Measurements from ENCODE around the gene SHC3. TPM values are rescaled to one million over a fixed set of nuclear protein-coding genes. Genes with fewer than 3 reads are reported as not detected.

The SHC3 gene
- total RNA-seq, 2 experiments from 2014 or later: not detected

DNA sequence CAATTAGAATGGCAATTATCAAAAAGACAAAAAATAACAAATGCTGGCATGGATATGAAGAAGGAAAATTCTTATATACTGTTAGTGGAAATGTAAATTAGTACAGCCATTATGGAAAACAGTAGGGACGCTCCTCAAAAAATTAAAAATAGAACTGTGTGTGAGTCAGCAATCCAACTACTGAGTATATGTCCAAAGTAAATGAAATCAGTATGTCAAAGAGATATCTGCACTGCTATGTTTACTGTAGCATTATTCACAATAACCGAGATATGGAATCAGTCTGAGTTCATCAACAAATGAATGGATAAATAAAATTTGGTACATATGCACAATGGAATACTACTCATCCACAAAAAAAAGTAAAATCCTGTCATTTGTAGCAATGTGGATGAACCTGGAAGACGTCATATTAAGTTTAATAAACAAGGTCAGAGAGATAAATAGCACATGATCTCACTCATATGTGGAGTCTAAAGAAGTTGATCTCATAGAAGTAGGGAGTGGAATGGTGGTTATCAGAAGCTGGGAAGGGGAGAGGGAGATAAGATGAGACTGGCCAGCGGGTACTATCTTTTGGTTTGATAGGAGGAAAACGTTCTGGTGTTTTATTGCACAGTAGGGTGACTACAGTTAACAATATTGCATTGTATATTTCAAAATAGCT, 16.6 kb upstream of the SHC3 start:
- no peak overlapping the region for H3K27ac Mint-ChIP-seq
- H3K27me3 Mint-ChIP-seq: no peaks in the 10 kb centered on the region
- no peaks in the 10 kb centered on the region for H3K4me1 Mint-ChIP-seq
- peaks cover 17% of the 10 kb centered on the region for H3K9me3 Mint-ChIP-seq
- no peak overlapping the region for H3K4me3 Mint-ChIP-seq
- no peak for DNase-seq
- no peaks in the 10 kb centered on the region for H3K36me3 Mint-ChIP-seq

DNA sequence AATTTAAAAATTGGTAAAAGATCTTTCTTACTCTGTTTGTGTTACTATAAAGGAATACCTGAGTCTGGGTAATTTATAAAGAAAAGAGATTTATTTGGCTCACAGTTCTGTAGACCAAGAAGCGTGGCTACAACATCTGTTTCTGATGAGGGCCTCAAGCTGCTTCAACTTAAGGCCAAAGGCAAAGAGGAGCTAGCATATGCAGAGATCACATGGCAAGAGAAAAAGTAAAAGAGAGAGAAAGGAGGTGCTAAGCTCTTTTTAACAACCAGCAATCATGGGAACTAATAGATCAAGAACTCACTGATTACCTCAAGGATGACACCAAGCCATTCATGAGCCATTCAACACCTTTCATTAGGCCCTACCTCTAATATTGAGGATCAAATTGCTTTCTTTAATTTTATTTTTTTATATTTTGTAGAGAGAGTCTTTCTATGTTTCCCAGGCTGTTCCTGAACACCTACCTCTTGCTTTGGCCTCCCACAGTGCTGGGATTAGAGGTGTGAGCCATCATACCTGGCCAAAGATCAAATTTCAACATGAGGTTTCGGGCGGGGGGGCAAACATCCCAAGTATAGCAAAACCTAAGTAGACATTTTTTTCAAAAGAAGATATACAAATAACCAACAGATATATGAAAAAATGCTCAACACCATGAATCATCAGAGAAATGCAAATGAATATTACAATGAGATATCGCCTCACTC, 16.0 kb upstream of the SHC3 start:
- Mint-ChIP-seq H3K4me1 (no peaks in the 10 kb centered on the region), H3K4me3 (no peak overlapping the region), H3K9me3 (peaks cover 17% of the 10 kb centered on the region), H3K27me3 (no peaks in the 10 kb centered on the region), H3K27ac (no peak overlapping the region), H3K36me3 (no peaks in the 10 kb centered on the region)
- no peak for DNase-seq

DNA sequence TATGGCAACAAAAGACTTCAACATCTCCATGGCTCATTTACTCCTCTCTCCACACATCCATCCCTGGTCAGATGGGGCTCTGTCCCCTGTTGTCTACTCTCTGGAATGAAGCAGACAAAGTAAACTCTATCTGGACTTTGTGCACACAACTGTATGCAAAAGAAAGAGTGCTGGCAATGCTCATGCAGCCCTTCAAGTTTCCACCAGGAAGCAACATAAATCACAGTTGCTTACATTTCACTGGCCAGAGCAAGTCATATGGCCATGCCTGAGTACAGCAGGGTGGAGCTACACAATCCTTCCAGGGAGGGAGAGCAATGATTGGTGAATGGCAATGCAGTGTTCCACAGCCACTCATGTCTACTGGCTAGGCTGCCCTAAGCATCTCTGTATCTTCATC, 12.4 kb upstream of the SHC3 start:
- Mint-ChIP-seq H3K27me3 (peaks cover 5% of the 10 kb centered on the region), H3K4me3 (no peak overlapping the region), H3K36me3 (no peaks in the 10 kb centered on the region), H3K9me3 (peaks cover 7% of the 10 kb centered on the region), H3K27ac (no peak overlapping the region), H3K4me1 (no peaks in the 10 kb centered on the region)
- DNase-seq: no peak

DNA sequence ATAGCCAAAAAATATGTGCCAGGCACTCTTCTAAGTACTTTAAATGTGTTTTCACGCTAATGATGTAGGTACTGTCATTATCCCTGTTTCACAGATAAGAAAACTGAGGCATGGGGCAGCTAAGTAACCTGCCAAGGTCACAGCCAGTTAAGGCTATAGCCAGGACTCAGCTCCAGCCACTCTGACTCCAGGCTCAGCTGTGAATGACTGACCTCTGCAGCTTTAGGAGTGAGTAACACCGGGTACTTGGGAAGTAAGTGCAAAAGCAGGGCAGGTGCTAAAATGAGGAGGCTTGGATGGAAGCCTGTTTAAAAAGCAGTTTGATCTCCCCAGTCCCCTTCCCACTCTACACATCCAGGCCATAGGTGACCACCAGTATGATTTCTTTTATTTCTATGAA, 10.6 kb upstream of the SHC3 start:
- Mint-ChIP-seq H3K27ac (no peak overlapping the region), H3K4me3 (no peak overlapping the region), H3K27me3 (peaks cover 12% of the 10 kb centered on the region), H3K36me3 (no peaks in the 10 kb centered on the region), H3K4me1 (no peaks in the 10 kb centered on the region), H3K9me3 (peaks cover 7% of the 10 kb centered on the region)
- DNase-seq: no peak

DNA sequence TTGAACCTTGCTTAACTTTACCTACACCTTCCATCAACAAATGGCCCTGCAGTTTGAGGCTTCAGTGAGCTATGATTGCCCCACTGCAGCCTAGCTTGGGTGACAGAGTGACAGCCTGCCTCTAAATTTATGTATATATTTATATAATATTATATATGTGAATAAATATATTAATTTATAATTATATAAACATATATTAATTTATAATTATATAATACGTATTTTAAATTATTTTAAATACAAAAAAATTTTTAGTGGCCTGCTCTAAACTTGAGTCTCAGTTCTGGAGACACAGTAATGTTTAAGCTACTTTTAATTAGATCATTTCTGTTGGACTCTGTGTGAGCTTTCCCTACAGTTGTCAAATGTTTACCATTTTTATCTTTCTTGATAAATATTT, 9.3 kb upstream of the SHC3 start:
- no peak overlapping the region for H3K27ac Mint-ChIP-seq
- H3K4me1 Mint-ChIP-seq: no peaks in the 10 kb centered on the region
- no peak for DNase-seq
- no peaks in the 10 kb centered on the region for H3K36me3 Mint-ChIP-seq
- no peak overlapping the region for H3K4me3 Mint-ChIP-seq
- peaks cover 20% of the 10 kb centered on the region for H3K27me3 Mint-ChIP-seq
- peaks cover 5% of the 10 kb centered on the region for H3K9me3 Mint-ChIP-seq

DNA sequence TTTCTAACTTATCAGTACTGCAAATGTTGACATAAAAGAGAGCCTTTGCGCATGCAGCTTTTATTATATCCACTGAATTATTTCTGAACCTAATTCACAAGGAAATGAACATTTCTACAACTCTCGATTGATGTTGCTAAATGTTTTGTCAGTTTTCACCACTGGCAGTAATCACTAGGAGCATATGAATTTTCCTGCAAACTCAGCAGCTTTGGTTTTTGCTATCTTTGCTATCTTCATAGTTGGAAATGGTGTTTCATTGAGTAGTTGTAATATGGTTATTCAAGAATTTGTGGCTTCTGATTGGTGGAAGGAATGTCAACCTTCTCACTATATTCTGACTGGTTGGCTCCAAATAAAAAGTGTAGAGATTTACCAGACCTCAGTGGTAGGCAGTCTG, 8.9 kb upstream of the SHC3 start:
- H3K27ac Mint-ChIP-seq: no peak overlapping the region
- H3K36me3 Mint-ChIP-seq: no peaks in the 10 kb centered on the region
- H3K4me1 Mint-ChIP-seq: no peaks in the 10 kb centered on the region
- H3K9me3 Mint-ChIP-seq: peaks cover 1% of the 10 kb centered on the region
- no peak for DNase-seq
- peaks cover 24% of the 10 kb centered on the region for H3K27me3 Mint-ChIP-seq
- no peak overlapping the region for H3K4me3 Mint-ChIP-seq

DNA sequence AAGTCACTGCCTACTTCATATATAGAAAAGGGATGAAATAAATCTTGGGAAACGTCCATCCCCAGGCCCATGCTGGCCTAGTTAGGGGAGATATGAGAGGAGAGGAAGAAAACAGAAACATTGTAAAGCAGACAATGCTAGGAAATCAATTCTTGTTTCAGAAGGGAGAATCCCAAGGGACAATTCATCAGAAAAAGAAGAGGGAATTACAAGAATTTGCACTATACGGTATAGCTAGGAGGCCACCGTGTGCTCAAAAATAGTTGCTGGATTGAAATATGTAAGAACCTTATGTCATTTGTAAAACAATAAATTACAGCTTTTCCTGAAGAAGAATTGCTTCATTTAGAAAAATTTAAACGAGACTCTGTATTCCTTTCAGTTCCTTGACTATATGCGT, 8.3 kb upstream of the SHC3 start:
- Mint-ChIP-seq H3K27me3 (peaks cover 25% of the 10 kb centered on the region), H3K27ac (no peak overlapping the region), H3K4me1 (no peaks in the 10 kb centered on the region), H3K36me3 (no peaks in the 10 kb centered on the region), H3K4me3 (no peak overlapping the region), H3K9me3 (no peaks in the 10 kb centered on the region)
- DNase-seq: no peak

DNA sequence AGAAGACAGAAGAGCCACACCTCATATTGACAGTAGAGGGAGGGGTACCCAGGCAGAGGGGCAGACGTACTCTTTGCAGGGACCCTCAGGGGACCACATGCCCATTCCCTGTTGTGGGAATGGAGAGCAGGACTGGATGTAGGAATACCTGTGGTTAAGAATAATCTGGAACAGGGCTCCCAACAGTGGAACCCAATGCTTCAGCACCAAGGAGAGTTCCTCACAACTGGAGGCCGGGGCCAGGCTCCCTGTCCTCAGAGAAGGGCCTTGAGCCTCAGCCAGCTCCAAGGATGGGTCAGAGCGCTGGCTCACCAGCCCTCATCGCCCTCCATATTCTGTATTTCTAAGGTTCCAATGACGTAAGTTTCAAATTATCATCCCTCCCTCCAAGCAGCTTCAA, 7.4 kb upstream of the SHC3 start:
- H3K27ac Mint-ChIP-seq: no peak overlapping the region

DNA sequence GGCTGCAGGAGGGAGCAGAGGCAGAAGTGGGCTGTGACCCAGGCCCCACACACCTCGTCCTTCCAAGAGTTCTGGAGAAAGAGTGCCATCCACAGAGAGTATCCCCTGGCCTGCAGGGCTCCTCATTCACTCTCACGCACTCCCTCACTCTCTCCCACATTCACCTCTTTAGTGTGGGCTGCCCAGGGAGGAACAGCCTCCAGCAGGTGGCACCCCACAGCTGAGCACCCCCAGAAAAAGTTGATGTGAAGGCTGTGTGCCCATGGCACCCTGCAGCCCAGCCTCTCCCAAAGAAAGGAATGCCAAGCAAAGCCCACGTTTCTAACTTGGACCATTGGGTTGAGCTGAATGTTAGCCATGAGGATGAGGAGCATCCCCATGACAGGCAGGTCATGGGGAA, 4.5 kb upstream of the SHC3 start:
- no peaks in the 10 kb centered on the region for H3K36me3 Mint-ChIP-seq
- H3K9me3 Mint-ChIP-seq: no peaks in the 10 kb centered on the region

More for the DNA sequence above, 7.4 kb upstream of the SHC3 start:
- no peaks in the 10 kb centered on the region for H3K9me3 Mint-ChIP-seq
- H3K27me3 Mint-ChIP-seq: peaks cover 33% of the 10 kb centered on the region
- no peak overlapping the region for H3K4me3 Mint-ChIP-seq
- no peak for DNase-seq
- H3K4me1 Mint-ChIP-seq: no peaks in the 10 kb centered on the region
- no peaks in the 10 kb centered on the region for H3K36me3 Mint-ChIP-seq

DNA sequence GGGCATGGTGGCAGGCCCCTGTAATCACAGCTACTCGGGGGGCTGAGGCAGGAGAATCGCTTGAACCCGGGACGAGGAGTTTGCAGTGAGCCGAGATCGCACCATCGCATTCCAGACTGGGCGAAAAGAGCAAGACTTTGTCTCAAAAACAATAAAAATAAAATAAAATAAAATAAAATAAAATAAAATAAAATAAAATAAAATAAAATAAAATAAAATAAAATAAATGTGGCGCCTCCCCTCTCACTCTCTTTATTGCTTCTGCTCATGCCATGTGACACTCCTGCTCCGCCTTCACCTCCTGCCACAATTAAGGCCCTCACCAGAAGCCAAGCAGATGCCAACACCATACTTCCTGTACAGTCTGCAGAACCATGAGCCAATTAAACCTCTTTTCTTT, 3.8 kb upstream of the SHC3 start:
- no peak for DNase-seq
- Mint-ChIP-seq H3K4me3 (no peak overlapping the region), H3K9me3 (no peaks in the 10 kb centered on the region), H3K36me3 (no peaks in the 10 kb centered on the region), H3K27ac (no peak overlapping the region), H3K27me3 (peaks cover 61% of the 10 kb centered on the region), H3K4me1 (peaks cover 19% of the 10 kb centered on the region)

More for the DNA sequence above, 4.5 kb upstream of the SHC3 start:
- Mint-ChIP-seq H3K4me3 (no peak overlapping the region), H3K27me3 (peaks cover 58% of the 10 kb centered on the region), H3K4me1 (peaks cover 19% of the 10 kb centered on the region), H3K27ac (no peak overlapping the region)
- no peak for DNase-seq

DNA sequence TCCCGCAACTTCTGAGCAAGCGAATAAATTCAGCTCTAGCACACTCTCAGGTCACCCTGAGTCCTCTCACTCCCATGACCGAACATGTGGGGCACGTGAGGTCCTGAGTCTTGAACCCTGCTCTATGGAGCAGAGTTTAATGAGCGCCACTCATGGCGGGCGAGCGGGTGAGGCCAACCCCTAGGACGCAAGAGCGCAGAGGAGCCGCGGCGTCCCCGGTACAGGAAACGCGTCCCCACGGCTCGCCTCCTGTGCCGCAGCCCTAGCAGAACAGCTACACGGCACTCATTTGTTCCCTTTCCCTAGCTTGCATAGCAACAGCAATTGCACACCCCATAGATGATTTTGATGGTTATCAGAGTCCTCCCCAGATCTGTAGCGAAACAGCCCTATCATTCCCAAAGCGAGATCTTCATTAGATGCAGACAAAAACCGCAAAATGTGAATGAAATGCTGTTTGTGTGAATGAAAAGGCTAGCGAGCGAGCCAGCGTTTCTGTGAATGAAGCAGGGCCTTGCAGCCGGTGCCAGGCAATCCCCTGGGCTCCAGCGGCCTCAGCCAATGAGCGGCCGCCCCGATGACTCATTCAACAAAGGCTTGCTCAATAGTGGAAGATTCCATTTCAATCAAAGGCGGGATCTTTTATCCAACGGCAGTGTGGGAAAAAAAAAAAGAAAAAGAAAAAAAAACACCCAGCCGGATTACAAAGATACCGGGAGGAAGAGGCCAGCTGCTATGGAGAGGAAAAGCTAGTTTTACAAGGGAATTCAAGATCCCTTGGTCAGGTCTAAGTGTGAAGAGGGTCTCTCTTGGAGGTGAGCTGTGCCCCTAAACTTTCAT, 1.5 kb upstream of the SHC3 start:
- peaks cover 74% of the 10 kb centered on the region for H3K27me3 Mint-ChIP-seq
- H3K4me3 Mint-ChIP-seq: peak overlapping the region; percentile 53
- peak; percentile 71 for DNase-seq
- H3K4me1 Mint-ChIP-seq: peaks cover 19% of the 10 kb centered on the region
- no peaks in the 10 kb centered on the region for H3K9me3 Mint-ChIP-seq
- no peaks in the 10 kb centered on the region for H3K36me3 Mint-ChIP-seq
- H3K27ac Mint-ChIP-seq: peak overlapping the region; percentile 71

DNA sequence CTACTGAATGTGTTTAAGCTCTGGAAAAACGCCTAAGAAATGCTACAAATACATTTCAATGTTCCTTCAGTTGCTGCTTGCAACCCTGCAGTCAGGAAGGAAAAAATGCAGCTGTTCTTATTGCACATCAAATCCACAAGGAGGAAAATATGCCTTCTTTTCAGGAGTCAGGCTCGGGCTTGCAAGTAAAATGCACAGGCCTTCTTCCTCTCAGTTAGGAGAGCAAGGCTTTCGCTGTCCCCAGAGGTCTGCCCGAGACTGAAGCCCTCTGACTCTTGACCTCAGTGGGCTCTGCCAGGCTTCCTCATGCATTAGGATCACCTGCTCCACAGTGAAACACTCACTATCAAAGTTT, 899 bp upstream of the SHC3 start:
- no peaks in the 10 kb centered on the region for H3K36me3 Mint-ChIP-seq
- H3K4me3 Mint-ChIP-seq: peak overlapping the region; percentile 53
- H3K27me3 Mint-ChIP-seq: peaks cover 79% of the 10 kb centered on the region
- no peak for DNase-seq
- H3K27ac Mint-ChIP-seq: peak overlapping the region; percentile 71
- H3K9me3 Mint-ChIP-seq: no peaks in the 10 kb centered on the region
- H3K4me1 Mint-ChIP-seq: peaks cover 19% of the 10 kb centered on the region

DNA sequence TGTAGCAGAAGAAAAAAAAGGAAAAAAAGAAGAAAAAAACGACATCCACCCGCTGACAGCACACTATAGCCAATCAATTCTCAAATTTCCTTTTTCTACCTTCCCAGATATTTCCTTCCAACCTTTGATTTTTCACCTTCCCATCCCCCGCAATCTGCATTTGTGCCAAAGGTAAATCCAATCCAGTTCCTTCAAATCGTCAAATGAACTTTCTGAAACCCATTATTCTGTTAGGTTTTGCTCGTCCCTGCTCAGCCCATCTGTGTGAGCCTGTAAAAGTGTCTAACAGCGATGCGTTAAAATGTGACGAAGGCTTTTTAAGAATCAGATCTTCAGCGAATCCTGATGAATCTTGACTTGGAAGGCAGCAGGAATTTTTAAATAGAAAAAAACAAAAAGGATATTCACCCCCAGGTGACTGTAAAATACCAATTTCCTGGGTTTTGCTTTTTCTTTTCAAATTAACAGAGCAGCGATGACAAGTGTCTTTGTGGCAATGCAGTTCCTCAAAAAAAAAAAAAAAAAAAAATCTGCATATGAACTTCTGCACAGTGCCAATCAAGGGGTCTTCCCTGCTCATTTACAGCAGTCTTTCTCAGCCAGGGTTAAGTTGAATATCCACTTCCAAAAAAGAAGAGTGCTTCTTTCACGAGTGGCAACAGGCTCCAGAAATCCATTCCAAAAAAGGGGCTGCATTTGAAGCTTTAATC, 367 bp upstream of the SHC3 start:
- H3K27me3 Mint-ChIP-seq: peaks cover 76% of the 10 kb centered on the region
- H3K4me1 Mint-ChIP-seq: peaks cover 19% of the 10 kb centered on the region
- H3K9me3 Mint-ChIP-seq: no peaks in the 10 kb centered on the region
- peak overlapping the region; percentile 53 for H3K4me3 Mint-ChIP-seq
- no peak for DNase-seq
- H3K27ac Mint-ChIP-seq: no peak overlapping the region
- no peaks in the 10 kb centered on the region for H3K36me3 Mint-ChIP-seq

DNA sequence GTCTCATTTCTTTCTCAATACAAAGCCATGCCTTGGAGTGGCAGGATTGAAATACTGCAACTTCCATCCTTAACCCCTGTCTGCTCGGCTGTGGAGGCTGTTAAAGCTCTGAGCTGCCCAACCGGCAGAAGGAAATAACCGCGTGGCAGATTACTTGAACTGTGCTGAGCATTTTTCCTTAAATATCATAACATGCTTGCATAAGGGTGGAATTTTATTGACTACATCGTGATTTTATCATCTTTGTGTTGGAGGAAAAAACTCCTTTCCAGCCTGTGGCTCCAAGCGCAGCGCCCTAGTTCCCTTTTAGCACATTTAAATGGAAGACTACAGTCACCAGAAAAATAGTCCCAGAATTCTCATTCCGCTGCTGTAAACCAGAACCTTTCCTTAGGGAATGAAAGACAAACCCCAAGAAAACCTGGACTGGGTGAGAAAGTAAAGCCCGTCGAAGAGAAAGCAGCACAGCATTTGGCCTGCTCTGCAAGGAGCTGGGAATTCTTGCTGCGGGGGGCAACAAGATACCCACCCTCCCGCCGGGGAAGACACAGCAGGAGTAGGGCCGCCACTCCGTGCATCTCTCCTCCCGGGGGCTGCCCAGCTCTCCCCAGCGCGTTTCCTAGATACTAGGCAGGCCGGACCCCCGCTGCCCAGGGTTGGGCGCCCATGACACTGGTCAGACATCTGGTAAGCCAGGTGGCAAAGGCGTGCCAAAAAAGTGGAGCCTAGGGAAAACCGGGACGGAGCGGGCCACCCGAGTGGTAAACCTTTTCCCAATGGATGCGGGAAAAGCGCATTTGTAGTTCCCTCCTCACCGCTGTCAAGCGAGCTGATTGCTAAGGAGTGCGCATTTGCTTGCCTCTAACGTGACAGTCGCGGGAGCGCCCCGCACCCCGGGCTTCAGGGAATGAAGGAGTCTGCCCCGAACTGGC, 1.3 kb downstream of the SHC3 start:
- Mint-ChIP-seq H3K27ac (no peak overlapping the region), H3K36me3 (no peaks in the 10 kb centered on the region), H3K27me3 (peaks cover 76% of the 10 kb centered on the region), H3K4me1 (peaks cover 19% of the 10 kb centered on the region), H3K4me3 (no peak overlapping the region), H3K9me3 (no peaks in the 10 kb centered on the region)
- DNase-seq: no peak
